Mammary epithelial cell (primary cell): ENCODE data around the gene GSTM1.
"Not testable (repeated sequence)": the region's sequence is repeated elsewhere in the genome, so short reads cannot be mapped to it uniquely, and the experiment has no call there.

ENCODE experiments used
- EZH2 ChIP-seq: IDR thresholded peaks from 2 replicates; pipeline ENCODE4 v1.6.1; 2012; ENCODE audit warnings: low read length, inconsistent platforms, borderline replicate concordance
- TF ChIP-seq, protein P1 (sequence below), 2 donors: IDR thresholded peaks in 1 of 2; conservative IDR thresholded peaks in 1 of 2; 2 replicates each; pipeline ENCODE4 v1.5.1; 2011 to 2012; ENCODE audit warnings: inconsistent platforms in 2 of 2, low read length in 2 of 2, mild to moderate bottlenecking in 2 of 2, control low read depth in 1 of 2, low read depth in 1 of 2; ENCODE audit not compliant: insufficient read depth in 1 of 2; ENCODE audit errors: extremely low read depth in 1 of 2

- TF ChIP-seq, protein P1, sequence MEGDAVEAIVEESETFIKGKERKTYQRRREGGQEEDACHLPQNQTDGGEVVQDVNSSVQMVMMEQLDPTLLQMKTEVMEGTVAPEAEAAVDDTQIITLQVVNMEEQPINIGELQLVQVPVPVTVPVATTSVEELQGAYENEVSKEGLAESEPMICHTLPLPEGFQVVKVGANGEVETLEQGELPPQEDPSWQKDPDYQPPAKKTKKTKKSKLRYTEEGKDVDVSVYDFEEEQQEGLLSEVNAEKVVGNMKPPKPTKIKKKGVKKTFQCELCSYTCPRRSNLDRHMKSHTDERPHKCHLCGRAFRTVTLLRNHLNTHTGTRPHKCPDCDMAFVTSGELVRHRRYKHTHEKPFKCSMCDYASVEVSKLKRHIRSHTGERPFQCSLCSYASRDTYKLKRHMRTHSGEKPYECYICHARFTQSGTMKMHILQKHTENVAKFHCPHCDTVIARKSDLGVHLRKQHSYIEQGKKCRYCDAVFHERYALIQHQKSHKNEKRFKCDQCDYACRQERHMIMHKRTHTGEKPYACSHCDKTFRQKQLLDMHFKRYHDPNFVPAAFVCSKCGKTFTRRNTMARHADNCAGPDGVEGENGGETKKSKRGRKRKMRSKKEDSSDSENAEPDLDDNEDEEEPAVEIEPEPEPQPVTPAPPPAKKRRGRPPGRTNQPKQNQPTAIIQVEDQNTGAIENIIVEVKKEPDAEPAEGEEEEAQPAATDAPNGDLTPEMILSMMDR (conservative IDR thresholded peaks at IDR 0.05 in 1 of 2, IDR thresholded peaks at IDR 0.05 in 1 of 2; ENCODE audit: extremely low read depth in 1 of 2, insufficient read depth in 1 of 2, low read depth in 1 of 2, low read length in 2 of 2) = not testable (repeated sequence)
- TF ChIP-seq EZH2 = not testable (repeated sequence)
These were observed 1.7 kb upstream of the GSTM1 start for GRCh38 chr1:109685890-109686289.
